ENCODE results near the gene KYAT1. TPM values are rescaled to one million over a fixed set of nuclear protein-coding genes. Genes with fewer than 3 reads are reported as not detected.
A peak's percentile ranks its signal among the peaks of the same experiment; 100 is the strongest.

KYAT1 gene
- polyA plus RNA-seq (2012; ENCODE audit: insufficient read depth, insufficient read length, low read depth), result 9.9 TPM

DNA sequence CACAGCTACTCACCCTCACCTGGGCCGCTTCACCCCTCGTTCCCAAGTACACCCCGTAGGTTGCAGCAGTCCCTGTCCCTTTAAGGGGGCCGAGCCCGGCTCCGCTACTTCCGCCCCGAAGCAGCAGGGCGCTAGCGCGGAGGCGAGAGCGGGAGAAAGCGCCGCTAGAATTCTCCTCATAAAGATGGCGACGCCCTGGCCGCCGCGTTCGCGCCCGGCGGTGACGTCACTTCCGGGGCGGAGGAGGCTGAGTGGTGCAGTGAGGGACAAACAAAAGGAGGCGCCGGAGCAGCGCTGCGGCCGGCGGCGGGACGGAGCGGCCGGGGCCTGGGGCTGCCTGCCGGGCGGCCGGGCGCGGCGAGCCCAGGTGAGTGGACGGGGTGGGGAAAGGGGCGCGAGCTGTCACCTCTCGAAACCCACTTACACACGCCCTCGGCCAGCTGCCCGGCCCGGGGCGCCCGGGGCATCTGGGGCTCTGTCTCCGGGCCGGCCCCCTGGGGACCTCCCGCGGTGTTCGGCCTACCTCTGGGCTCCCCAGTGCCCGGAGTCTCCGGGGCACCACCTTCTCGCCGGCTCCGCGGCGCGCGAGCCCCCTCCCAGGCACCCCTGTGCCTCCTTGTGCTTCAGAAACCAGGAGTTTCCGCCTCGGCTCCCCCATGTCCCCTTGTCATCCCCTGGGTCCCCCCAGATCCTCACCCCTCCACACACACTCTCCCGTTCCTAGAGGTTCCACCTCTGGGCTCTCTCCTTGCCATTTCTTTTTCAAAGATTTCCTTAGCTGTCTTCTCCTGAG is at the start of gene KYAT1, which contains the start of gene LRRC8A:
Gene KYAT1 (minus strand): TSS at position 67 of the 793 bp plus-strand sequence. CDS start 36,545 bp downstream, outside the sequence.
Gene LRRC8A (plus strand): TSS at position 250 of the 793 bp plus-strand sequence. CDS start 25,032 bp downstream, outside the sequence.
- Histone ChIP-seq H3K4me3 (ENCODE audit: low read depth, low read length) (peak within 1 kb of the TSS; percentile 98), H3K9me3 (no peaks in the 10 kb centered on the region), H3K4me1 (no peaks in the 10 kb centered on the region), H3K27me3 (no peaks in the 10 kb centered on the region), H3K36me3 (peaks cover 21% of the 10 kb centered on the region)
- TF ChIP-seq, protein P1, sequence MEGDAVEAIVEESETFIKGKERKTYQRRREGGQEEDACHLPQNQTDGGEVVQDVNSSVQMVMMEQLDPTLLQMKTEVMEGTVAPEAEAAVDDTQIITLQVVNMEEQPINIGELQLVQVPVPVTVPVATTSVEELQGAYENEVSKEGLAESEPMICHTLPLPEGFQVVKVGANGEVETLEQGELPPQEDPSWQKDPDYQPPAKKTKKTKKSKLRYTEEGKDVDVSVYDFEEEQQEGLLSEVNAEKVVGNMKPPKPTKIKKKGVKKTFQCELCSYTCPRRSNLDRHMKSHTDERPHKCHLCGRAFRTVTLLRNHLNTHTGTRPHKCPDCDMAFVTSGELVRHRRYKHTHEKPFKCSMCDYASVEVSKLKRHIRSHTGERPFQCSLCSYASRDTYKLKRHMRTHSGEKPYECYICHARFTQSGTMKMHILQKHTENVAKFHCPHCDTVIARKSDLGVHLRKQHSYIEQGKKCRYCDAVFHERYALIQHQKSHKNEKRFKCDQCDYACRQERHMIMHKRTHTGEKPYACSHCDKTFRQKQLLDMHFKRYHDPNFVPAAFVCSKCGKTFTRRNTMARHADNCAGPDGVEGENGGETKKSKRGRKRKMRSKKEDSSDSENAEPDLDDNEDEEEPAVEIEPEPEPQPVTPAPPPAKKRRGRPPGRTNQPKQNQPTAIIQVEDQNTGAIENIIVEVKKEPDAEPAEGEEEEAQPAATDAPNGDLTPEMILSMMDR (IDR thresholded peaks at IDR 0.05; ENCODE audit: low read depth, low read length), result no peak
- DNase-seq, result peak; percentile 98

DNA sequence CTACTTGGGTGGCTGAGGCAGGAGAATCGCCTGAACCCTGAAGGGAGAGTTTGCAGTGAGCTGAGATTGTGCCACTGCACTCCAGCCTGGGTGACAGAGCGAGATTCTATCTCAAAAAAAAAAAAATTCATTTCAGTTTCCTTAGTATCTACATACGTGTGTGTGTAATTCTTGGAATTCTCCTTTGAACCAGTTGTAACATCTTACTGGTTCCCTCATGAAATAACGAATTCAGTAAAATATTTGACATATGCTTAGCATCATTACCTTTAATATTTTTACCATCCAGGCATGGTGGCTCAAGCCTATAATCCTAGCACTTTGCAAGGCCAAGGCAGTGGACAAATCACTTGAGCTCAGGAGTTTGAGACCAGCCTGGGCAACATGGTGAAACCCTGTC is 47.8 kb upstream of the KYAT1 start:
- Histone ChIP-seq H3K36me3 (no peaks in the 10 kb centered on the region), H3K4me3 (ENCODE audit: low read depth, low read length) (no peak overlapping the region), H3K27me3 (no peaks in the 10 kb centered on the region), H3K4me1 (no peaks in the 10 kb centered on the region; the same call in 1 of the 2 replicates), H3K9me3 (no peaks in the 10 kb centered on the region)
- TF ChIP-seq, protein P1 (IDR thresholded peaks at IDR 0.05; ENCODE audit: low read depth, low read length), result no peak
- DNase-seq, result no peak

DNA sequence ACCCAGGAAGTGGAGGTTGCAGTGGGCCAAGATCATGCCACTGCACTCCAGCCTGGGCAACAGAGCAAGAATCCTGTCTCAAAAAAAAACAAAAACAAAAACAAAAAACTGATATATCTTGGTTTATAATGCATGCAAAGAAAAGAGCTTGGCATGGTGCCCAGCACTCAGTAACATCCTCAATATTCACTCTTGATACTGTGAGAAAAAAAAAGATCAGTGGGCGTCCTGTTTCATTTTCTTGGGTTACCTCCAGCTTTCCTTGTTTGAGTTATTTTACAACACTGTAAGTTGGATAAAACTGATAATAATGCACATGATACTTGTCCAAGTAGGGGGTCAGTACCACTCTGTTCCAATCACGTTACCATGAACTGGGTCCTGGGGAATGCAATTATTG is 46.9 kb upstream of the KYAT1 start:
- no peak overlapping the region for H3K4me3 ChIP-seq (ENCODE audit: low read depth, low read length)
- no peaks in the 10 kb centered on the region for H3K27me3 ChIP-seq
- no peaks in the 10 kb centered on the region for H3K36me3 ChIP-seq
- TF ChIP-seq, protein P1 (IDR thresholded peaks at IDR 0.05; ENCODE audit: low read depth, low read length), result no peak
- H3K9me3 ChIP-seq, result no peaks in the 10 kb centered on the region
- H3K4me1 ChIP-seq, result no peaks in the 10 kb centered on the region; the same call in 1 of the 2 replicates
- DNase-seq, result no peak

DNA sequence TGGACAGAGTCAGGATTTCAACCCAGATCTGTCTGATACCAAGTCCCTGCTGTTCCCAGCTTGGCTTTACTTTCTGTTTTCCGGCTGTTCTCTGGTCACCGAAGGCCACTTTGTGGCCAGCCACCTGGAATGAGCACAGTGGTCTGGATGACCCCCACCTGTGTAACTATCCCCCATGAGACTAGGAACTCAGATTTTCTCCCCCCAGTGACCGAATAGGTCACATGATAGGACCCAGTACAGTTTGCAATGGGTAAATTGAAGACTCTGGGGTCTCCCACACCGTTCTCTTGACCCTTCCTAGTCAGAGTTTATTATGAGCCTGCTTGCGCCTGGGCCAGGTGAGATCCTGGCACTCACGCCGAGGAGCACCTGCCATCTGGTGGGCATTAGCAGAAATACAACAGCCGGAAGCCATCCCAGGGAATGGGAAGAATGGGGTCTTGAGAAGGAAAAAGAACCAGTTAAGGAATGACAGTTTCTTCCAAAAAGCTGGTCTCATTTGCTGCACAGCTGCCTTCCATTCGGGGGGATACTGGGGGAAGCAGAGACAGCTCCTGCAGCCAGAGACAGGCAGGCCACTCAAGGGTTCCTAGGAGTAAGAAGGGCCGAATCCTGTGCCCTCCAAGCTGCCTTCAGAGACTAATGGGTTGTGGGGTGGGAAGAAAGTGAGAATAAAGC is 46.1 kb upstream of the KYAT1 start:
- no peaks in the 10 kb centered on the region for H3K36me3 ChIP-seq
- no peaks in the 10 kb centered on the region for H3K9me3 ChIP-seq
- DNase-seq, result peak; percentile 72
- H3K4me3 ChIP-seq (ENCODE audit: low read depth, low read length), result no peak overlapping the region
- H3K4me1 ChIP-seq, result no peaks in the 10 kb centered on the region; the same call in 1 of the 2 replicates
- H3K27me3 ChIP-seq, result no peaks in the 10 kb centered on the region
- TF ChIP-seq, protein P1 (IDR thresholded peaks at IDR 0.05; ENCODE audit: low read depth, low read length), result peak; percentile 92

DNA sequence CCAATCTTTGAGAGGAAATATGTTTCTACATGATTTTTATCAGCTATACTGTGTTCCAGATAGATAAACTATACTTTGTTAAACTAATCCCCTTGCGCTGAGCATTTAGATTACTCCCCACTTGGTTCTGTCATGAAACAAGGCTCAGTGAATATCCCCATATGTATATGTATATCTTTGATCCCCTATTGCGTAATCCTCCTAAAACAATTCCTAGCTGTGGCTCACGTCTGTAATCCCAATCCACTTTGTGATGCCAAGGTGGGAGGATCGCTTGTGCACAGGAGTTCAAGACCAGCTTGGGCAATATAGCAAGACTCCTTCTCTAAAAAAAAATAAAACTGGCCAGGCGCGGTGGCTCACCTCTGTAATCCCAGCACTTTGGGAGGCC is 41.7 kb upstream of the KYAT1 start:
- no peaks in the 10 kb centered on the region for H3K27me3 ChIP-seq
- no peak for DNase-seq
- TF ChIP-seq, protein P1 (IDR thresholded peaks at IDR 0.05; ENCODE audit: low read depth, low read length), result no peak
- H3K4me1 ChIP-seq, result peaks cover 6% of the 10 kb centered on the region
- no peaks in the 10 kb centered on the region for H3K9me3 ChIP-seq
- H3K36me3 ChIP-seq, result no peaks in the 10 kb centered on the region
- H3K4me3 ChIP-seq (ENCODE audit: low read depth, low read length), result no peak overlapping the region

All from BE2C (cell line).